HG02623 (cell line): ENCODE data around the gene DOCK4.

ENCODE experiments used
- ATAC-seq: cut with Tn5 transposase; IDR thresholded peaks from one replicate; pipeline ENCODE4 v1.9.1; 2021; ENCODE audit warnings: moderate library complexity; ENCODE audit not compliant: unreplicated experiment

DOCK4 gene

DNA sequence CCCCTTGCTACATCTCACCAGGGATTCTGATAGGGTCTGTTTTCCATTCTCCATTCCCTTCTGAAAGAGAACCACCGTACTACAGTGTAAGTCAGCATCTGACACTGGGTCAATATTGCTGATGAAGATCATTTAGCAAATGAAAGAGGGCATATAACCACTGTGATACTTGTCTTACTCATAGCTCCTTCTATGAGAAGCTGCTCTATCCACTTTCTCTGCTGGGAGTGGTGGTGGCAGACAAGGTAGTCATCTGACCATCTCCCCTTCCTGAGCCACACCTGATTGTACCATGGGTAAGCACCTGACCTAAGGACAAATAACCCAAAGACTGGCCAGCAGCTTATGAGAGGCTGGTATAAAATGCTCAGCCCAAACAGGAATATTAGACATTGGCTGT lies 220.4 kb downstream of the DOCK4 start:
- ATAC-seq = no peak

DNA sequence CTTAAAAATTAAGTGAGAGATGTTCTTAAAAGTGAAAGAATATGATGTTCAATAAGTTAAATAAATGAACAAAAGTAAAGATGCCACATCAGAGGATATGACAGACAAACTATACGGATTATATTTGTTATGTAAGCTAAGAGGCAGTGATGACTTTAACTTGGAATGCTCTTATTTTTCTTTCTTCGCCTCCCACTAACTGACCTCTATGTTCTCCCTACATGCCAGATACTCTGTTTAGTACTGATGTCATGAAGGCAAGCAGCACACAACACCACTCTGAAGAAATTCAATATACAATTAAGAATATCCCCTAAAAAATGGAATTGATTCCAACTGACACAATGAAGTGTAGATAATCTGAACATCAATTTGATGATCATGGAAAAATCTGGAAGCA lies 223.4 kb downstream of the DOCK4 start:
- ATAC-seq = no peak

DNA sequence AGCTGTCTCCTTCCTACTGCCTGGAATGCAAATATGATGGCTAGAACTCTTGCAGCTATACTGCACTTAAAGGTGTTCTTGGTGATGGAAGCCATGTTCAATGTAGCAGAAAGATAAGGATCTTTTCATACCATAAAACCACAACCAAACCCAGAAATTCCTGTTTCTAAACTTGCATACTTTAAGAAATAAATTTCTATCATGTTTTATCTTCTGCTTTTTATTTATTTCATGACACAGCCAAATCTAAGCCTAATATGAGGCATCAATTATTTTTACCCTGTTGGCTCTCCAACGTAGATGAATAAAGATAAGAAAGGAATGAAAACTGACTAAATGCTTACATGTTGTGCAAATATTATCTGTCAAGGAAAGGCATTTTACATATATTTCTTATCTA lies 224.1 kb downstream of the DOCK4 start:
- ATAC-seq = no peak

DNA sequence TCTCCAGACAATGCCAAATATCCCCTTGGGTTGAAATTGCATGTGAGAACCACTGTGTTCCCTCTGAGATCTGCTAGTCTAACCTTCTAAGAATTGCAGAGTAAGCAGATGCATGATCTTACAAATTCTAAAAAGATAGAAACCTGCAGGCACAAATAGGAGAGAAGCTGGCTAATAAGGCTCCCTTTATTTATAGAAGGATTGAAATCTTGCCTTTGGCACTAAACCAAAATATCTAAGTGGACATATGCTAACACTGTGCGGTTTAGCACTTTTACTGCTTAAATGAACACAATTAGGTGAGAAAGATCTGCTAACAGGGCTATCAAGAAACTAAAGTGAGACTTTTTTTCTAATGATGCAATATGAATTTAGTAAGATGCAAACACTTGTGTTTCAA lies 225.5 kb downstream of the DOCK4 start:
- ATAC-seq = no peak

DNA sequence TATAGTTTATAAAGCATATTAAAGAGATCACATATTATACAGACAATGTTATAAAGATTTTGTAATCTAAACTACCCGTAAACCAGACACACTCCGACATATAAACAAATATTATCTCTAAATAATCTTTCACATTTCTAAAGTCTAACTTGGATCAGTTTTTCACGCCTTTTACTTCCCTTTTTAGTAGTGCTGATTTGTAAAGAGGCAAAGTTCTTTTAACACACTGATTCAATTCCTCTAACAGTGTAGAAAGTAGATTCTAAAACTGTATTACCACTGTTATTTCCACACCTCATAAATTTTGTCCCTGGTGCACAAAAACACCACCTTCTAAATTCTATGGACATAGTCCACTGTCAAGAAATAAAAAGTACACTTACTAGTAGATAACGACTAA lies 230.9 kb downstream of the DOCK4 start:
- ATAC-seq = no peak

DNA sequence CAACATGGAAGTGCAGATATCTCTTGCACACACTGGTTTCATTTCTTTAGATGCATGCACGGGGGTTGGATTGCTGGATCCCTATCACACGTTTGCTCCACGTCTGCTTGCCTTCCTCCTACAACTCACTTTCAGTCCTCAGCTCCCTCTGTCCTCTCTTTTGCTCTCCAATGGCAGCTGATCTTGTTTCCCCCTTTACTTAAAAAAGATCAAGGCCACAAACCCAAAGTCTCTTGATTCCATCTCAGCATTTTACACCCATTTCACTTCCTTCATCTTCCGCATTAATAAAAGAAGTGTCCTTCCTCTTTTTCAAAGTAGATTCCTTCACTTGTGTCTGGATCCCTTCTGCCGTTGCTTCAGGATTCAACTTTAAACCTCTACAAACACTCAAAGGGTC lies 245.2 kb downstream of the DOCK4 start:
- ATAC-seq = no peak

DNA sequence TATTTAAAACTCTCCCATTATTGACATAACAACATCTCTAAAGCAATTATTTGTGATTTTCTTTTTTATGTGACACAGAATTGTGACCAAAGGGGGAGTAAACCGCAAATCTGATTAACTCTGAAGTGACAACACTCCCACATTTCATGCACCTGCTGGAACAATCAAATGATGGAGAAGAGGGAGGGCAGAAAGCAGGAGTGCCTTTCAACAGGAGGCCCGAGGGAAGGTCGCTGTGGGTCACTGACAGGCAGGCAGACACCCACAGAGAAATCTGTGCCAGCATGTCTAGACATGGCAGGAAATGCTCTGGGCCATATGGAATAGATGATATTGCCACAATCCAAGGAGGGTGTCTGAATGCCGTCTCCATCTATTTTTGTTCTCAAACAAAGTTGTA lies 247.3 kb downstream of the DOCK4 start:
- ATAC-seq = no peak

DNA sequence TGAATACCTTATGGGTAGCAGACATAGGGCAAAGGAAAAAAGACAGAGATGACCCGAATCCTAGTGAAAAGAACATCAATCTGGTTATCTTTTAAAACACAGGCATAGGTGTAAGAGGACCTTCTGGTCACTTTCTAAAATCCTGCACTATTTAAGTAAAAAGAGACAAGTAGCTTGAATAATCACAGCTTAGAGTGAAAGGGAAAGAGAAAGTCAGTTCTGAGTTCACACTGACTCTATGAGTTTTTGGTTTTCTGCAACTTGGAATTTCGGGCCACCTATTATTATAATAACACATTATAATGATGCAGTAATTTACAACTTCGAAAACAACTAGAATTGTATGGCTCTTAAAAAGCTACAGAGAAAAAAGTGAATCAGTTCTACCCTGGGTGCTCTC lies 247.8 kb downstream of the DOCK4 start:
- ATAC-seq = no peak

DNA sequence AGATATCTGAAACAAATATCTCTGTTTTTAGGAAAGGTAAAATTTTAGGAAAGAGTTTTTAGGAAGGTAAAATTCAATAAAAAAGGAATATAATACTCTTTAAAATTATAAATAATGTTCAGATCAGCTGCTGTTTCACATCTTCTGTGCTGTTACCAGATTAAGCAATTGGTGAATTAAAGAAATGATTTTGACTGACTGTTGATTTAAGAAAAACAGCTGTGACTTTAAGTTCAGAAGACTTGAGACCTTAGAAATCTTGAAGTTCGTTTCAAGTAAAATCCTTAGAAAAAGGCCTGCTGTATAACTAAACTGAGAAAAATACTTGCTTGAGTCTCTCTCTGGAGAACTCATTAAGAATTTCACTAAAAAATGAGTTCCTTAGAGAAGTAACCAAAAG lies 250.6 kb downstream of the DOCK4 start:
- no peak for ATAC-seq

DNA sequence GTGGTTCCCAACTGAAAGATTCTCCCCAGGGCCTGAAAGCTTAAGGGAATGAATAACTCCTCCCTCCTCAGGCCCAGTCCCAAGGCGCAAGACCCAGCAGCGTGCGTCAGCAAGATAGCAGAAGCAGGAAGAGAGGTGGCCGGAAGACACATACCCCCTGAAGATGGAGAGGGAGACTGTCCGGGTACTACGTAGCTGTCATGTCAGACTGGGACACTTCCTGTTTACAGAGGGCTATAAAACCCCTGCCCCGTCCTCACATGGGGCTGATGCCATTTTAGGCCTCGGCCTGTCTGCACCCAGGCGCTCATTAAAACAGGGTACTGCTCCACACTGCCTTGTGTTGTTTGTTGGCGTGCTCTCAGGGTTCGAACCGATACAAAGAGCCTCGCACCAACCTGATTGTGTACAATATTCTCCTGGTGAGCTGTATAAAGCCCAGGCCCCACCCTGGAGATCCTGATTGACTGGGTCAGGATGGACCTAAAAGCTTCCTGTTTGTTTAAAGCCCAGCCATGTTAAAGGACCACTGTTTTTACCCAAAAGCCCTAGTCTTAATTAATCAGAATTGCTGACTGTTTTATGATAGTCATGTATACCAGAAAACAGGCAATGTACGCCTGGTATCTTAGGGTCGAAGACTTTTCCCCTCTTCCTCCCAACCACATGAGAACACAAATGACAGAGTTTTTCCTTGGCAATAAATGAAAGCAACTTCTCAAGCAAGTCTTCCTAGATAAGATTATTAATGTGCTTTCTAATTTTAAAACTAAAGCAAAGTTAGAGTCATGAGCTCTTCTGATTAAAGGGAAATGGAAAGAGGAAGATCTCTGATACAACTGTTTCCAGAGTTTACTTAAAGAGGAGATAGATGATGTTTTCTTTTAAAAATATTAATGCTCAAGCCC lies 251.5 kb downstream of the DOCK4 start:
- no peak for ATAC-seq

DNA sequence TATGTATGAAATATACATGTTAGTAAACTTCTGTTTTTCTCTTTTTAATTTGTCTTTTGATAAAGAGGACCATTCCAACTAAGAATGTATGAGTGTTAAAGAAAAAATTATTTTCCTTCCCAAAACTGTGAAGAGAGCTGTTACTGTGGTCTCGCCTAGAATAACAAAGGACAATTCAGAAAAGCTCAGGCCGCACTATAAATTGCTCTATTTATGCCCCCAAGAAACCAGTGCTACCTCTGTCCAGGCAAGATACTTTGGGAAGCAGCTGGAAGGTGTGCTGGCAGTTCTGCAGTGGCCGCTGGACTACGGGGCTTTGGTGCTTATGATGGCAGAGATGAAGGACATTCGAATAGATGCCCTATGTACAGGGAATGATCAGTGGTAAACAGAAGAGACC lies 252.1 kb downstream of the DOCK4 start:
- ATAC-seq = no peak

DNA sequence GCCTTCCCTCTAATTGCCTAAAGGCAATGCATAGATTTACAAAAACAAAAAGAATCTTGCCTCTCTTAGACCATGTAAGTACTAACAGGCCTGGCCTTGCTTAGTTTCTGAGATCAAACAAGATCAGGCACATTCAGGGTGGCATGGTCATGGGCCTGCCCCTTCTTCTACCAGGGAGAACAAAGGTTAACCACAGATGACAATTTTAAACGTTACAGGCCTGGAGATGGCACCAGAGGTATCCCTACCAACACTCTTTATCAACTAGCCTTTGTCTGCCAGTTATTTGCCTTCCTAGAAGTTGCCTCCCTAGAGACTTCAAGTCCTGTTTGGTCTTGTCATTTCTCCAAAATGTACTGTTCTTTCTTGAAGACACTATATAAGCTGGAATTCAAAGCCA lies 252.6 kb downstream of the DOCK4 start:
- ATAC-seq = no peak

DNA sequence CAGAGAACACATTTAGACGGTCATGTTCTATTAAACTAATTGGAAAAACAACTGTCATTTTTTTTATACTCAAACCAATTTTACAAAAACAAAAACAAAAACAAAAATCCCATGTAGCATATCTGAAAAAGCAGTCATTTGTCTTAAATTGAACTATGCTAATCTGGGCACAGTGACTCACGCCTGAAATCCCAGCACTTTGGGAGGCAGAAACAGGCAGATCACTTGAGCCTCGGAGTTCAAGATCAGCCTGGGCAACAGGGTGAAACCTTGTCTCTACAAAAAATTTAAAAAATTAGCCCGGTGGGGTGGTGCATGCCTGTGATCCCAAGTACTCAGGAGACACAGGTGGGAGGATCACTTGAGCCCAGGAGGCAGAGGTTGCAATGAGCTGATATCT lies 253.4 kb downstream of the DOCK4 start:
- no peak for ATAC-seq

DNA sequence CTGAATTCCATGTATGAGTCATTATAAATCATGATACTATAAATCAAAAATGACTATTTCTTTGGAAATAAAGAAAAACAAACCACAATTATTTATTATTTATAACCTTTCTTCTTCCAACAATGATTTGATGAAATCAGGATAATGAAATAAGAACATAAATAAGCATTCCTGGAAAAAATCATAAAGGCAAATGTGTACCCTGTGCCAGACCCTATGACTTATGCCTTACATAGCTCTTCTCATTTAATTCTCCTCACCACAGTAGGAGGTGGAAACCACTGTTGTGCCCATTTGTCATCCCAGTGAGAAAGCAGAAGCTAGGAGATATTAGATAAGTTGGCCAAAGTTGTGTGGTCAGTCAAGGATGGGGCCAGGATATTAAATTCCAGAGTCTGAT lies 255.1 kb downstream of the DOCK4 start:
- ATAC-seq = no peak

DNA sequence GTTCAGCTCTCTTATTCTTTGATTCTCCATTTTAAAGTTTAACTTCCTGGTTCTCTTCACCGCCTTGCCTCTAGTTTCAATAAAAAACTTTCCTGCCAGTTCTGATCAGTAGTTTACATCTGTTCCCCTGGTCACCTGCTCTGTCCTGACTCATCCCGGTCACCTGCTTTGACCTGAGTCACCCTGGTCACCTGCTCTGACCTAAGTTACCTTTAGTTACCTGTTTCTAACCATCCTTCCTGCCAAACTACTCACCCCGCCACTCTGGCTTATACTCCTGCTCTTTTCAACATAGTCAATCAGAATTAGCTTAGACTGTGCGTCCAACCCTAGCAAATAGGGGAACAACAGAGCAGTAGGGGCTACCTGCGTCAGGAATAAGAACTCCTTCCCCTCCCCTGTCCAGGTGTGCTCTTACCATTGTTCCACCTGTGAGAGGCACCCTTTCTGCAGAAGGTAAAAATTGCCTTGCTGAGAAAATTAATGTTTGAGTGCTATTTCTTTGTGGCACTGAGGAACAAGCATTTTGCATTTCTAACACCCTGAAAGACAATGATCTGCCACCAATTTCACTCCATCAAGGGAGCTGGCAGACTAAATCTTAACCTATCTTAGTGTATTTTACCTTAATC lies 263.6 kb downstream of the DOCK4 start:
- ATAC-seq = no peak

DNA sequence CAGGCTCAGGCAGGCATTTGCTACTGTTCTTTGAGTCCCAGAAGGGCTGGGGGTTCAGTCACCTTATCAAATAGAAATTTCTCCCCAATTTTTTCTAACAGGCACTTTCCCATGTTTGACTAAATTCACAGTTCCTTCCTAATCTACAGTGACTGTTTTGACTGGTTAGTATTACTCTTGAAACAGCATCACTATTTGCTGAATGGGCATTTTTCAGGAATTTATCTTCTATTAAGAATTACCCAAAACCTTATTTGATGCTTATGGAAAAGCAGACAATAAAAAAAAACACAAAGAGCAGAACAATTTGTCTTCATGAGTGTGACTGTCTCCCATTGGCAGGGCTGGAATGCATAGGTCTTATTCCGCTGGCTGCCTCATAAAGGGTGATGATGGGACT lies 269.0 kb downstream of the DOCK4 start:
- ATAC-seq = no peak

DNA sequence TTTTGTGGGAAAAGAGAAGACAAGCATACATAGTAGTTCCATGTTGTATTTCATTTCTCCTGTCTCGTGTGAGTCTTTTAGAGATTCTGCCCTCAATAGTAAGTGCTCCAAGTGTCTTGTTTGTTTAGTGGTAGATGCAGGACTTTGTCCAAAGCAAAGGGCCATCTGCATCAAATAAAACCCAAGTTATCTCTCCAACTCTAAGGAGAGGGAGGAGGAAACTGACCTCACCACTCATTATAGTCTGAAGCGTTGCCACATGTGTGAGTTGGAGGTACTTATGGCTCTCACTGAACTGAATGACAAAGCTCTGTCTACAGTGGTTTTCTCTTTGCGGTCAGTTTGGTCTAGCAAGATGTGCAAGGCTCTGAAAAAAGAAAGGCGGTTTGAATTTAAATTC lies 272.6 kb downstream of the DOCK4 start:
- ATAC-seq = no peak

DNA sequence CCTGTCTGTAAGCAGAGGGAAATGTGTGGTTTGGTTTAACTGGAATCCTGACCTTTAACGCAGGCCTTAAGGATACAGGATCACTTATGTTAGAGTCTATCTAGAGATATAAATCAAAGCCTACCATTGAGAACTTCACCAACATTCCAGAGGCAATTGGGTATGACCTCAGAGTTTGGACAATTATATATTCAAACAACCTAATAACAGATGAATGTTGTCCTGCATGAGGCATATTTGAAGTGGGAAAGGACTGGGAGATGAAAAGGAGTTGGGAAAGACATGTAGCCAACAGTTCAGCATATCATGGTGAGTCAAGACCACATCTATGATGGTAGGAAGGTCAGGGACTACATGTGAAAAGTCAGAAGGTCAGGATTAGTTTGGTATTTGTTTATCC lies 274.2 kb downstream of the DOCK4 start:
- no peak for ATAC-seq

DNA sequence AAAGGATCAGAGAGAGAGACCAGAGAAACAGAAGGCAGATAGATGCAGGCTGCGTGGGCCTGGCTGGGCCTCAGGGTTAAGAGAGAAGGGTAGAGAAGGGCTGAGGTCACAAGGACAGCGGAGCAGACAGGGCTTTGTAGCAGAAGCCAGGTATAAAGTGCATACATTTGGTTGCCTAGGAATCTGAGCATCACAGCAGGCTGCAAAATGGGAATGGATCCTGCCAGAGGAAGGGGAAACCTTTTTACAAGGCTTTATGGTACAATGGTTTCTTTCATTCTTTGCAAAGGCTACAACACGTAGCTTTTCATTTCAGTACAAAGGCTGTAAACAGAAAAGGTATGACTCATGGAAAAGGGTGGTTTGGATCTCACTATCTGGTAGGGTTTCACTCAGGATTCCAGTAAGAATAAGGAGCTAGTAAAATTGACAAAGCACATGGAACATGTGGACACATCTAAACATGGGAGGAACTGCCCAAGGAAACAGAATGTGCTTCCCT lies 275.1 kb downstream of the DOCK4 start:
- no peak for ATAC-seq

DNA sequence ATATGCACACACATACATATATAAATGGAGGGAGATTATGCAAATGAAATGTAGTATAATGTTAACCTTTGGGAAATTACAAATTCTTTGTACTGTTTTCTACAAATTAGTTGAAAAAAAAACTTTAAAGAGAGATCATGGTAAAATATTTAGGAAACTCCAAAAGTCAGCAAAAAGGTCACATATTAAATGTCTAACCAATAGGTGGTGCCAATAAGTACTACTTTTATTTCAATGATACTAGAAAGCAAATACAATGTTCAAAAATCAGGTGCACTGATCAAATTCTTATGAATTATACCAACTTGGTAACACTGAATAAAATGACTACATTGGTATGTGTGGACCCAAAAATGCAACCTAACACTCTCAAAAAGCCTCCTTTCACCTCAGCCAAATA lies 276.9 kb downstream of the DOCK4 start:
- no peak for ATAC-seq

DNA sequence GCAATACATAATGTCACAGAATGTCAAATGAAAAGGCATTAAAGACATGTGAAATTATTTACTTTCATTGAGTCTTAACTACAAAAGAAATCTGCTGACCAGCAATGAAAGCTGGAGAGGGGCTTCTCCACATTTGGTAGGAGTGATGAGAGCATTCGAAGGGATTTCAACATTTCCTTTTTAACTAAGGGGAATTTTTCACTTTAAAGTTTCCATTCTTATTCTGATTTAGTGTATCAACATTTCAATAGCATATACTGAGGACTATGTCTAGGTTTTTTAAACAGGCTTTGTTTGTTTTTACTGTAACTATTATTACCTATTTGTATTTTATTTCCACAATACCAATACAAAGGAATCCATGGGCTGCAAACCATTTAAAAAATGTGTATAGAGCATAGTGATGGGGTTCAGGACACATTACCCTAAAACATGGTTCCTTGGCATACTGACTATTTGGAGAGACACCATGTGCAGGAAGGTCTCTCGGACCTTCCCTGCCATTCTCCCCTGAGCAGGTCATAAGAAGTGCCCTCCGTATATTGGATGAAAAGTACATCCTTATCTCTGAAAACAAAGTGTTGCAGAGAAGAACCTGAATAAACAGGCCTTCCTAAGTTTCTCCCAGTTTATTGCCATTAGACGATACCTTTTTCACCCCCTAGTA lies 278.7 kb downstream of the DOCK4 start:
- no peak for ATAC-seq

DNA sequence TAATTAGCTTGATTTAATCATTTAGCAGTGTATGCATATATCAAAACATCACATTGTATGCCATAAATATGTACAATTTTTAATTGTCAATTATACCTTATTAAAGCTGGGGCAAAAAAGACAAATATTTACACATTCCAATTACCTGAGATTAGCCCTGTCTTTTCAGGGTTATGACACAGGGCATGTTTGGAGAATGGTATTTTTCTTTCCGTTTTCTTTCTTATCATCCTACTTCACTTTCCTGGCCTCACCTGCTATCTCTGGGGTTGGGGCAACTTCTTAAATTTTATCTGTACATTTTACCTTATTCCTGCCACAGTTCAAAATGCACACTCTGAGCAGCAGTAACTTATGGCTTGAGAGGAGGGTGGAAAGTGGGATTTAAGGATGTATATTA lies 285.9 kb downstream of the DOCK4 start:
- ATAC-seq = no peak
